IMR-90 (cell line): ENCODE results near the gene UBL4B.

Experiments
- ELK1 ChIP-seq: fragments of 150-350 bp; IDR thresholded peaks from 2 replicates; pipeline ENCODE4 v1.6.1; 2016; ENCODE audit warnings: low read depth, mild to moderate bottlenecking, low read length, moderate library complexity, borderline replicate concordance
- NFE2L2 ChIP-seq: fragments of 150-350 bp; IDR thresholded peaks from 2 replicates; pipeline ENCODE4 v1.6.1; 2016; ENCODE audit warnings: low read depth, mild to moderate bottlenecking, low read length
- POLR2A ChIP-seq: IDR thresholded peaks from 2 replicates; pipeline ENCODE4 v1.6.1; 2012; ENCODE audit warnings: mild to moderate bottlenecking, low read depth, low read length
- RAD21 ChIP-seq: IDR thresholded peaks from 2 replicates; pipeline ENCODE4 v1.6.1; 2012; ENCODE audit warnings: low read length, improper control_type of control experiment
- SMC3 ChIP-seq: fragments of 150-350 bp; IDR thresholded peaks from 2 replicates; pipeline ENCODE4 v1.6.1; 2016; ENCODE audit warnings: low read depth, mild to moderate bottlenecking, antibody characterized with exemption, low read length, moderate library complexity
- TF ChIP-seq, protein P1 (sequence below): conservative IDR thresholded peaks from 2 replicates; pipeline ENCODE4 v1.5.1; 2012; ENCODE audit warnings: mild to moderate bottlenecking, low read depth, low read length, improper control_type of control experiment

- TF ChIP-seq, protein P1, sequence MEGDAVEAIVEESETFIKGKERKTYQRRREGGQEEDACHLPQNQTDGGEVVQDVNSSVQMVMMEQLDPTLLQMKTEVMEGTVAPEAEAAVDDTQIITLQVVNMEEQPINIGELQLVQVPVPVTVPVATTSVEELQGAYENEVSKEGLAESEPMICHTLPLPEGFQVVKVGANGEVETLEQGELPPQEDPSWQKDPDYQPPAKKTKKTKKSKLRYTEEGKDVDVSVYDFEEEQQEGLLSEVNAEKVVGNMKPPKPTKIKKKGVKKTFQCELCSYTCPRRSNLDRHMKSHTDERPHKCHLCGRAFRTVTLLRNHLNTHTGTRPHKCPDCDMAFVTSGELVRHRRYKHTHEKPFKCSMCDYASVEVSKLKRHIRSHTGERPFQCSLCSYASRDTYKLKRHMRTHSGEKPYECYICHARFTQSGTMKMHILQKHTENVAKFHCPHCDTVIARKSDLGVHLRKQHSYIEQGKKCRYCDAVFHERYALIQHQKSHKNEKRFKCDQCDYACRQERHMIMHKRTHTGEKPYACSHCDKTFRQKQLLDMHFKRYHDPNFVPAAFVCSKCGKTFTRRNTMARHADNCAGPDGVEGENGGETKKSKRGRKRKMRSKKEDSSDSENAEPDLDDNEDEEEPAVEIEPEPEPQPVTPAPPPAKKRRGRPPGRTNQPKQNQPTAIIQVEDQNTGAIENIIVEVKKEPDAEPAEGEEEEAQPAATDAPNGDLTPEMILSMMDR, result no peak
- TF ChIP-seq POLR2A (no peak), SMC3 (no peak), ELK1 (no peak), NFE2L2 (no peak), RAD21 (no peak)
Measured at GRCh38 chr1:110076789-110077500, 35.3 kb upstream of the UBL4B start.
